ENCODE data around the gene INMT.

The INMT gene

GRCh38 chr7:30776971-30777370 lies 25.0 kb downstream of the INMT start:
- Histone ChIP-seq H3K18ac (ENCODE audit: low read length) (no peak overlapping the region), H3K4me3 (ENCODE audit: low read length in 2 of 2) (no peak overlapping the region), H3K79me1 (ENCODE audit: low read depth, low read length) (no peaks in the 10 kb centered on the region), H2BK120ac (ENCODE audit: low read depth, low read length) (no peak overlapping the region), H3K14ac (ENCODE audit: low read length) (no peak overlapping the region), H2AFZ (ENCODE audit: low read length) (no peak overlapping the region), H3K9ac (ENCODE audit: low read depth, low read length, poor library complexity) (no peak overlapping the region), H4K8ac (ENCODE audit: low read depth, low read length) (no peak overlapping the region), H3K4me1 (ENCODE audit: control insufficient read depth in 2 of 2, insufficient read depth in 1 of 2, low read depth in 1 of 2, low read length in 2 of 2) (peaks cover 0 to 3% of the 10 kb centered on the region in 2 donors), H2BK12ac (ENCODE audit: low read length) (no peak overlapping the region), H3K4ac (ENCODE audit: low read length) (no peak overlapping the region), H3K27ac (replicated peaks; ENCODE audit: low read length) (no peak overlapping the region), H3K23ac (ENCODE audit: low read depth, low read length, poor library complexity) (no peak overlapping the region), H3K4me2 (ENCODE audit: insufficient read depth, low read length, poor library complexity, severe bottlenecking) (no peak overlapping the region), H2BK5ac (ENCODE audit: low read length) (no peak overlapping the region), H3K9me3 (replicated peaks in 1 of 2; ENCODE audit: control insufficient read depth in 2 of 2, insufficient read depth in 1 of 2, low read depth in 1 of 2, low read length in 2 of 2) (no peaks in the 10 kb centered on the region), H3K36me3 (replicated peaks in 1 of 2; ENCODE audit: control insufficient read depth in 2 of 2, insufficient read depth in 2 of 2, low read length in 2 of 2) (peaks cover 3 to 18% of the 10 kb centered on the region in 2 donors), H2AK5ac (ENCODE audit: low read depth, low read length) (no peak overlapping the region), H2BK15ac (ENCODE audit: low read length) (no peak overlapping the region), H4K91ac (ENCODE audit: low read depth, low read length, poor library complexity) (no peak overlapping the region), H3K27me3 (ENCODE audit: control insufficient read depth in 3 of 3, insufficient read depth in 3 of 3, low read depth in 1 of 3, low read length in 3 of 3) (no peaks in the 10 kb centered on the region)
- WGBS, 2 donors (ENCODE audit: extremely low coverage in 2 of 2, insufficient read length in 2 of 2, insufficient replicate concordance in 1 of 2) = no CpG with 5 or more reads among the region's 4 CpGs
- DNase-seq (ENCODE audit: low spot score) = no peak

GRCh38 chr7:30778255-30779025 lies 26.5 kb downstream of the INMT start:
- Histone ChIP-seq H3K4ac (ENCODE audit: low read length) (no peak overlapping the region), H3K36me3 (replicated peaks in 1 of 2; ENCODE audit: control insufficient read depth in 2 of 2, insufficient read depth in 2 of 2, low read length in 2 of 2) (peaks cover 3 to 29% of the 10 kb centered on the region in 2 donors), H2BK5ac (ENCODE audit: low read length) (no peak overlapping the region), H3K9me3 (replicated peaks in 1 of 2; ENCODE audit: control insufficient read depth in 2 of 2, insufficient read depth in 1 of 2, low read depth in 1 of 2, low read length in 2 of 2) (no peaks in the 10 kb centered on the region), H3K9ac (ENCODE audit: low read depth, low read length, poor library complexity) (no peak overlapping the region), H3K4me1 (ENCODE audit: control insufficient read depth in 2 of 2, insufficient read depth in 1 of 2, low read depth in 1 of 2, low read length in 2 of 2) (no peaks in the 10 kb centered on the region), H3K27ac (replicated peaks; ENCODE audit: low read length) (no peak overlapping the region), H4K8ac (ENCODE audit: low read depth, low read length) (no peak overlapping the region), H2BK12ac (ENCODE audit: low read length) (no peak overlapping the region), H4K91ac (ENCODE audit: low read depth, low read length, poor library complexity) (no peak overlapping the region), H3K23ac (ENCODE audit: low read depth, low read length, poor library complexity) (no peak overlapping the region), H2BK15ac (ENCODE audit: low read length) (no peak overlapping the region), H2BK120ac (ENCODE audit: low read depth, low read length) (no peak overlapping the region), H3K4me2 (ENCODE audit: insufficient read depth, low read length, poor library complexity, severe bottlenecking) (no peak overlapping the region), H2AFZ (ENCODE audit: low read length) (no peak overlapping the region), H3K27me3 (ENCODE audit: control insufficient read depth in 3 of 3, insufficient read depth in 3 of 3, low read depth in 1 of 3, low read length in 3 of 3) (no peaks in the 10 kb centered on the region), H3K79me1 (ENCODE audit: low read depth, low read length) (no peaks in the 10 kb centered on the region), H3K18ac (ENCODE audit: low read length) (no peak overlapping the region), H2AK5ac (ENCODE audit: low read depth, low read length) (no peak overlapping the region), H3K4me3 (ENCODE audit: low read length in 2 of 2) (no peak overlapping the region), H3K14ac (ENCODE audit: low read length) (no peak overlapping the region)
- DNase-seq (ENCODE audit: low spot score) = no peak
- no CpG with 5 or more reads among the region's 15 CpGs for WGBS, 2 donors (ENCODE audit: extremely low coverage in 2 of 2, insufficient read length in 2 of 2, insufficient replicate concordance in 1 of 2)

- no peak for DNase-seq (ENCODE audit: low spot score)
- H3K36me3 ChIP-seq (replicated peaks in 1 of 2; ENCODE audit: control insufficient read depth in 2 of 2, insufficient read depth in 2 of 2, low read length in 2 of 2) = peaks cover 5 to 36% of the 10 kb centered on the region in 2 donors
- H2AK5ac ChIP-seq (ENCODE audit: low read depth, low read length) = no peak overlapping the region
- H3K14ac ChIP-seq (ENCODE audit: low read length) = no peak overlapping the region
- H2AFZ ChIP-seq (ENCODE audit: low read length) = no peak overlapping the region
- H3K27ac ChIP-seq (replicated peaks; ENCODE audit: low read length) = no peak overlapping the region
- H3K27me3 ChIP-seq (ENCODE audit: control insufficient read depth in 3 of 3, insufficient read depth in 3 of 3, low read depth in 1 of 3, low read length in 3 of 3) = no peaks in the 10 kb centered on the region
- H2BK120ac ChIP-seq (ENCODE audit: low read depth, low read length) = no peak overlapping the region
- H3K79me1 ChIP-seq (ENCODE audit: low read depth, low read length) = no peaks in the 10 kb centered on the region
- no CpG with 5 or more reads among the region's 5 CpGs for WGBS, 2 donors (ENCODE audit: extremely low coverage in 2 of 2, insufficient read length in 2 of 2, insufficient replicate concordance in 1 of 2)
- no peaks in the 10 kb centered on the region for H3K4me1 ChIP-seq (ENCODE audit: control insufficient read depth in 2 of 2, insufficient read depth in 1 of 2, low read depth in 1 of 2, low read length in 2 of 2)
- no peak overlapping the region for H3K18ac ChIP-seq (ENCODE audit: low read length)
- no peak overlapping the region for H4K91ac ChIP-seq (ENCODE audit: low read depth, low read length, poor library complexity)
- H2BK12ac ChIP-seq (ENCODE audit: low read length) = no peak overlapping the region
- H2BK5ac ChIP-seq (ENCODE audit: low read length) = no peak overlapping the region
- no peak overlapping the region for H3K4me3 ChIP-seq (ENCODE audit: low read length in 2 of 2)
- H3K9me3 ChIP-seq (replicated peaks in 1 of 2; ENCODE audit: control insufficient read depth in 2 of 2, insufficient read depth in 1 of 2, low read depth in 1 of 2, low read length in 2 of 2) = no peaks in the 10 kb centered on the region
- H3K23ac ChIP-seq (ENCODE audit: low read depth, low read length, poor library complexity) = no peak overlapping the region
- no peak overlapping the region for H3K9ac ChIP-seq (ENCODE audit: low read depth, low read length, poor library complexity)
- H2BK15ac ChIP-seq (ENCODE audit: low read length) = no peak overlapping the region
- no peak overlapping the region for H3K4me2 ChIP-seq (ENCODE audit: insufficient read depth, low read length, poor library complexity, severe bottlenecking)
- no peak overlapping the region for H3K4ac ChIP-seq (ENCODE audit: low read length)
- no peak overlapping the region for H4K8ac ChIP-seq (ENCODE audit: low read depth, low read length)
Measured at GRCh38 chr7:30779574-30779973, 27.6 kb downstream of the INMT start.

- Histone ChIP-seq H3K4me1 (ENCODE audit: control insufficient read depth in 2 of 2, insufficient read depth in 1 of 2, low read depth in 1 of 2, low read length in 2 of 2) (no peaks in the 10 kb centered on the region), H3K4ac (ENCODE audit: low read length) (no peak overlapping the region), H3K18ac (ENCODE audit: low read length) (no peak overlapping the region), H2BK120ac (ENCODE audit: low read depth, low read length) (no peak overlapping the region), H2BK5ac (ENCODE audit: low read length) (no peak overlapping the region), H3K79me1 (ENCODE audit: low read depth, low read length) (no peaks in the 10 kb centered on the region), H3K23ac (ENCODE audit: low read depth, low read length, poor library complexity) (no peak overlapping the region), H4K91ac (ENCODE audit: low read depth, low read length, poor library complexity) (no peak overlapping the region), H3K36me3 (replicated peaks in 1 of 2; ENCODE audit: control insufficient read depth in 2 of 2, insufficient read depth in 2 of 2, low read length in 2 of 2) (peaks cover 13 to 49% of the 10 kb centered on the region in 2 donors), H2AFZ (ENCODE audit: low read length) (no peak overlapping the region), H3K27me3 (ENCODE audit: control insufficient read depth in 3 of 3, insufficient read depth in 3 of 3, low read depth in 1 of 3, low read length in 3 of 3) (no peaks in the 10 kb centered on the region), H3K9me3 (replicated peaks in 1 of 2; ENCODE audit: control insufficient read depth in 2 of 2, insufficient read depth in 1 of 2, low read depth in 1 of 2, low read length in 2 of 2) (no peaks in the 10 kb centered on the region), H3K4me2 (ENCODE audit: insufficient read depth, low read length, poor library complexity, severe bottlenecking) (no peak overlapping the region), H3K14ac (ENCODE audit: low read length) (no peak overlapping the region), H2BK15ac (ENCODE audit: low read length) (no peak overlapping the region), H3K27ac (replicated peaks; ENCODE audit: low read length) (no peak overlapping the region), H3K4me3 (ENCODE audit: low read length in 2 of 2) (peak overlapping the region in 1 of 2 donors; percentile 54), H3K9ac (ENCODE audit: low read depth, low read length, poor library complexity) (no peak overlapping the region), H2AK5ac (ENCODE audit: low read depth, low read length) (no peak overlapping the region), H2BK12ac (ENCODE audit: low read length) (no peak overlapping the region), H4K8ac (ENCODE audit: low read depth, low read length) (no peak overlapping the region)
- no CpG with 5 or more reads among the region's 4 CpGs for WGBS, 2 donors (ENCODE audit: extremely low coverage in 2 of 2, insufficient read length in 2 of 2, insufficient replicate concordance in 1 of 2)
- no peak for DNase-seq (ENCODE audit: low spot score)
Measured at GRCh38 chr7:30780941-30781340, 29.0 kb downstream of the INMT start.
